ENCODE measurements around the gene NFATC2. TPM values are rescaled to one million over a fixed set of nuclear protein-coding genes. Genes with fewer than 3 reads are reported as not detected.

The NFATC2 gene
- total RNA-seq, 4 donors from 2014 or later = 8.8 to 15.6 (median 13.0) TPM

- Histone ChIP-seq H3K36me3 (no peaks in the 10 kb centered on the region), H3K4me1 (peaks cover 0 to 7% (median 0%) of the 10 kb centered on the region in 4 donors), H3K27ac (replicated peaks in 1 of 4) (no peak overlapping the region), H3K27me3 (no peaks in the 10 kb centered on the region), H3K4me3 (no peak overlapping the region), H3K9me3 (no peaks in the 10 kb centered on the region)
- TF ChIP-seq EP300 (IDR thresholded peaks at IDR 0.05) (no peak), POLR2AphosphoS5 (IDR thresholded peaks at IDR 0.05) (no peak), POLR2A (IDR thresholded peaks at IDR 0.05; ENCODE audit: low read depth) (no peak), CTCF (IDR thresholded peaks at IDR 0.05) (no peak)
- DNase-seq (ENCODE audit: extremely low spot score) = no peak
- 87% methylated on average over 1 of the region's 1 CpG for WGBS
- intact Hi-C loops (cut with DNase I) = no loop called here
Observed at GRCh38 chr20:51357543-51357942, 185.0 kb downstream of the NFATC2 start.

GRCh38 chr20:51356871-51357270 is 185.6 kb downstream of the NFATC2 start:
- no peak for TF ChIP-seq POLR2AphosphoS5 (IDR thresholded peaks at IDR 0.05)
- no peak for TF ChIP-seq EP300 (IDR thresholded peaks at IDR 0.05)
- TF ChIP-seq CTCF (IDR thresholded peaks at IDR 0.05) = no peak
- TF ChIP-seq POLR2A (IDR thresholded peaks at IDR 0.05; ENCODE audit: low read depth) = no peak
- no peaks in the 10 kb centered on the region for H3K27me3 ChIP-seq
- DNase-seq (ENCODE audit: extremely low spot score) = no peak
- H3K4me1 ChIP-seq = peaks cover 0 to 7% (median 0%) of the 10 kb centered on the region in 4 donors
- H3K36me3 ChIP-seq = no peaks in the 10 kb centered on the region
- H3K9me3 ChIP-seq = no peaks in the 10 kb centered on the region
- 36% methylated on average over 3 of the region's 3 CpGs for WGBS
- intact Hi-C loops (cut with DNase I) = no loop called here
- H3K4me3 ChIP-seq = no peak overlapping the region
- H3K27ac ChIP-seq (replicated peaks in 1 of 4) = no peak overlapping the region

DNA sequence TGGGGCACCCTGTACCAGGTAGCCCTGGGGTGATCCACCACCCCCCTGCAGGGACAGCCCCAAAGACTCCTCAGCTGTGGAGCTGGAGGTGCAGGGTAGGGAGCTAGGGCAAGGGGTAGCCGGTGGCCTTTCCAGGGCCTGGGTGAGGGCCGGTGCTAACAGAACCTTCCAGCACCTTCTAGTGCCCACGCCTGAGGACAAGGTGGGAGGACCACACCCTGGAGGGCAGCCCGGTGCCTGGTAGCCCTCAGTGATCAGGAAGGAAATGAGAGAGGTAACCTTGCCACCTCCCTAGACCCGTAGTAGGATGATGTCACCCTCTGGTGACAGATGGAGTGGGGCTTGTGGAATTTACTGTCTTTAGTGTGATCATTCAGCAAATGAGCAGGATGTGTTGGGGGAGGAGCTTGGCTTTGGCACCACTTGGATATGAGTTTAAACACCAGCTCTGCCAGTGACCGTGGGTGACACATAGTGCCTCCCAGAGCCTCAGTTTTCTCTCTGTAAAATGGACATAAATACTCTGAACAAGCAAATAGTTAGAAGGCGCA is 187.7 kb downstream of the NFATC2 start:
- no peak overlapping the region for H3K27ac ChIP-seq (replicated peaks in 1 of 4)

GRCh38 chr20:51354191-51354768 is 188.2 kb downstream of the NFATC2 start:
- DNase-seq (ENCODE audit: extremely low spot score) = no peak

More for the DNA sequence above, 187.7 kb downstream of the NFATC2 start:
- intact Hi-C loops (cut with DNase I) = no loop called here
- no peak for DNase-seq (ENCODE audit: extremely low spot score)
- TF ChIP-seq EP300 (IDR thresholded peaks at IDR 0.05) = no peak
- TF ChIP-seq CTCF (IDR thresholded peaks at IDR 0.05) = no peak
- no peak for TF ChIP-seq POLR2A (IDR thresholded peaks at IDR 0.05; ENCODE audit: low read depth)
- TF ChIP-seq POLR2AphosphoS5 (IDR thresholded peaks at IDR 0.05) = no peak
- no peaks in the 10 kb centered on the region for H3K36me3 ChIP-seq
- H3K4me3 ChIP-seq = no peak overlapping the region
- H3K4me1 ChIP-seq = peaks cover 0 to 7% (median 0%) of the 10 kb centered on the region in 4 donors
- WGBS = 62% methylated on average over 3 of the region's 7 CpGs
- H3K27me3 ChIP-seq = no peaks in the 10 kb centered on the region
- no peaks in the 10 kb centered on the region for H3K9me3 ChIP-seq

More at GRCh38 chr20:51354191-51354768, 188.2 kb downstream of the NFATC2 start:
- Histone ChIP-seq H3K27me3 (no peaks in the 10 kb centered on the region), H3K4me1 (peaks cover 0 to 7% (median 0%) of the 10 kb centered on the region in 4 donors), H3K27ac (replicated peaks in 1 of 4) (no peak overlapping the region), H3K9me3 (no peaks in the 10 kb centered on the region), H3K4me3 (no peak overlapping the region), H3K36me3 (no peaks in the 10 kb centered on the region)
- TF ChIP-seq POLR2A (IDR thresholded peaks at IDR 0.05; ENCODE audit: low read depth) (no peak), EP300 (IDR thresholded peaks at IDR 0.05) (no peak), POLR2AphosphoS5 (IDR thresholded peaks at IDR 0.05) (no peak), CTCF (IDR thresholded peaks at IDR 0.05) (no peak)
- WGBS = 83% methylated on average over 16 of the region's 17 CpGs
- intact Hi-C loops (cut with DNase I) = no loop called here

Measured in esophagus muscularis mucosa (tissue), 4 donors.